Heart left ventricle (tissue), 13 donors: ENCODE data around the gene MRPS5.
A peak's percentile ranks its signal among the peaks of the same experiment; 100 is the strongest.

ENCODE experiments used
- POLR2A ChIP-seq, 2 donors: fragments of 450-650 bp; IDR thresholded peaks; one replicate each; pipeline ENCODE4 v1.6.1; 2017; ENCODE audit warnings: antibody characterized with exemption in 2 of 2, mild to moderate bottlenecking in 2 of 2, moderate library complexity in 2 of 2
- TF ChIP-seq, protein P1 (sequence below), 12 donors: fragments of 200-600 bp; sonication (generic) in 4 of 12; IDR thresholded peaks; one replicate each; pipeline versions ENCODE4 v1.5.0 to v1.8.0; 2018 to 2022; ENCODE audit warnings: antibody characterized with exemption in 12 of 12, mild to moderate bottlenecking in 5 of 12
- donor health status: ischemic (EF 13 %, LVEDD 7.1; RV severe dilation, severe dysfunction).
- donor health status: DM: no; HTN: yes; CAD: no.
- donor health status: DM: no; HTN: no; CAD: no.
- donor health status: ischemic (EF 25% LVEDD 6.9; RV normal size, moderate dysfunction).
- donor health status: ischemic (EF 25% LVEDD 5.7; RV mildly dilated, moderate dysfunction).
- donor health status: ischemic (EF 35%, LVEDD 5.7; RV mildly dilated, moderate dysfunction).
- donor health status: nonischemic (EF 11% LVEDD 7.7; RV severe dilation, severe dysfunction).
- donor health status: DM: yes; HTN: yes; CAD: no.
- donor health status: PGD.
- donor health status: ischemic (EF 29% LVEDD 5.4; RV normal size, mild dysfunction).
- donor health status: nonischemic (EF 23%, LVEDD 6.1; RV moderate dilation, normal function).

DNA sequence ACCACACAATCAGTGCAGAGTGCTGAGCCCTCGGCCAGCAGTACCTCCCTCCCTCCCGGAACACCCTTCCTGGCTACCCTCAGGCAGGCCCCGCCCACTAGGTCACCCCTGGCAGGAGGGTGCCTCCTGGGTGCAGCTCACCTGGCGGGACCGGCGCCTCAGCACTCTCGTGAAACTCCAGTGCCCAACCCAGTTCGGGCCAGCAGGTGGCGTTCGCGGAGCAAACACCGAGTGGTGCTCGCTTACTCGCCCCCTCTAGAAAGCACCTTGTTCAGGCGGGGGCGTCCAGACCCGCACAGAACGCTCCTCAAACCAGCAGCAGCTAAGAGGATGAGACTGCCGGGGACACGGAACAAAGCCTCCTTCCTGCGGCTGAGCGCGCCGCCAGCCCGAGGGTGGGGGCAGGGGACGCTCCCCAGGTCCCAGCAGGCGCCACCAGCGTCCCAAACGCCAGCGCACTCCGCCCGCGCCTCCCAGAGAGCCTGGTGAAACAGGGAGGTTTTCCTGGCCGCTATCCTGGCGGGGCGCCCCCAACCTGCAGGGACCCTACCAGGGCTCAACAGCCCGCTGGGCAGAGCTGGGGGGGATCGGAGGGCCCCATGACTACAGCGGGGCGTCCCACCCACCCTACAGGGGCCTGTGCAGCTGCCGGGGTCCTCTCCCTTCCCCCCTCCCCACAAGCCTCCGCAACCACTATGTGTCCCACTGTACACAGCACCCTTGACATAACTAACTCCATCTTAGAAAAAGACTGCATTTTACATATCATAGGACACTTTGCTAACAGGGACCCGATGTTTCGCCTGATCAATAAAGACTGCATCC, 44.7 kb downstream of the MRPS5 start:
- TF ChIP-seq, protein P1, sequence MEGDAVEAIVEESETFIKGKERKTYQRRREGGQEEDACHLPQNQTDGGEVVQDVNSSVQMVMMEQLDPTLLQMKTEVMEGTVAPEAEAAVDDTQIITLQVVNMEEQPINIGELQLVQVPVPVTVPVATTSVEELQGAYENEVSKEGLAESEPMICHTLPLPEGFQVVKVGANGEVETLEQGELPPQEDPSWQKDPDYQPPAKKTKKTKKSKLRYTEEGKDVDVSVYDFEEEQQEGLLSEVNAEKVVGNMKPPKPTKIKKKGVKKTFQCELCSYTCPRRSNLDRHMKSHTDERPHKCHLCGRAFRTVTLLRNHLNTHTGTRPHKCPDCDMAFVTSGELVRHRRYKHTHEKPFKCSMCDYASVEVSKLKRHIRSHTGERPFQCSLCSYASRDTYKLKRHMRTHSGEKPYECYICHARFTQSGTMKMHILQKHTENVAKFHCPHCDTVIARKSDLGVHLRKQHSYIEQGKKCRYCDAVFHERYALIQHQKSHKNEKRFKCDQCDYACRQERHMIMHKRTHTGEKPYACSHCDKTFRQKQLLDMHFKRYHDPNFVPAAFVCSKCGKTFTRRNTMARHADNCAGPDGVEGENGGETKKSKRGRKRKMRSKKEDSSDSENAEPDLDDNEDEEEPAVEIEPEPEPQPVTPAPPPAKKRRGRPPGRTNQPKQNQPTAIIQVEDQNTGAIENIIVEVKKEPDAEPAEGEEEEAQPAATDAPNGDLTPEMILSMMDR (IDR thresholded peaks at IDR 0.05), result peak; percentile 64 to 85 (median 78)
- TF ChIP-seq POLR2A (IDR thresholded peaks at IDR 0.05), result no peak
